ENCODE results near the gene TNFRSF12A.

Gene TNFRSF12A

GRCh38 chr16:2987833-2988232 lies 32.3 kb upstream of the TNFRSF12A start (continued):
- TF ChIP-seq GLIS1 (tag by site-specific recombination; IDR thresholded peaks at IDR 0.05): peak; percentile 100
- no peak for TF ChIP-seq ZNF596 (tag by site-specific recombination; IDR thresholded peaks at IDR 0.05)
- TF ChIP-seq ZFHX2 (tag by site-specific recombination; conservative IDR thresholded peaks at IDR 0.05): peak; percentile 42
- peak; percentile 66 for TF ChIP-seq GLIS2 (tag by site-specific recombination; IDR thresholded peaks at IDR 0.05)
- no peak for TF ChIP-seq ZNF670 (tag by site-specific recombination; IDR thresholded peaks at IDR 0.05; ENCODE audit: low read depth)
- 0 out of 2 replicates have a peak, but pooled peaks have one; percentile 46 for TF ChIP-seq KLF16 (tag by site-specific recombination; IDR thresholded peaks at IDR 0.05)
- TF ChIP-seq ZBTB20 (tag by site-specific recombination; IDR thresholded peaks at IDR 0.05): no peak
- peak; percentile 46; the same call in 1 of the 2 replicates for TF ChIP-seq SP2 (tag by site-specific recombination; IDR thresholded peaks at IDR 0.05)

- no peaks in the 10 kb centered on the region for H3K9me3 ChIP-seq (ENCODE audit: control insufficient read depth, insufficient read depth, low read depth, low read length)
- CTCF ChIA-PET: interaction anchor here (1.3 kb wide), 1 partner anchor 43 kb away, joined by 3 read pairs; no protein-coding TSS in a partner anchor
- TF ChIP-seq ZIC2 (tag by site-specific recombination; IDR thresholded peaks at IDR 0.05): peak; percentile 75
- peak; percentile 20; the same call in 1 of the 2 replicates for TF ChIP-seq SP2 (tag by site-specific recombination; IDR thresholded peaks at IDR 0.05)
- TF ChIP-seq ZSCAN23 (tag by site-specific recombination; IDR thresholded peaks at IDR 0.05): no peak
- TF ChIP-seq PRDM4 (tag by site-specific recombination; IDR thresholded peaks at IDR 0.05): no peak
These were observed 31.5 kb upstream of the TNFRSF12A start for GRCh38 chr16:2988590-2989099.

DNA sequence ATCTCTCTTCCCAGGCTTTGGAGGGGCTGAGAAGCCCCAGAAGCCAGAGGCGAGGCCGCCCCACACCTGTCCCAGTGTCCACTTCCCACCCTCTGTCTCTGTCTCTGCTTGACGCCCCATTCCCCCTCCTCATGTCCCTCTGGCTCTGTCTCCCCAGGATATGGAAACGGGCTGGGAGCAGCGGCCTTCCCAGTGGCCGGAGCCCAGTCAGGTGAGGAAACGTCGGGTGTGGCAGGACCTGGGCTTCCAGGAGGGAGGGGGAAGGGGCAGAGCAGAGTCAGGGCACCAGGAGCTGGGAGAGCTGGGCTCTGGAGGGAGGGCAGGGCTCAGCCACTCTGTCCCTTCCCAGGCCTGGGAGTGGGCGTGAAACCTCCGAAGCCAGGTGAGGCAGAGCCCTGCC lies 29.3 kb upstream of the TNFRSF12A start:
- ChIA-PET POLR2A (interaction anchor here (1.0 kb wide), 1 partner anchor 116 kb away, joined by 4 read pairs; no protein-coding TSS in a partner anchor), CTCF (interaction anchor here (1.6 kb wide), 1 partner anchor 38 kb away, joined by 4 read pairs; no protein-coding TSS in a partner anchor)
- Histone ChIP-seq H3K4me3 (ENCODE audit: low read depth, low read length) (no peak overlapping the region), H3K27ac (ENCODE audit: extremely low read depth, low read depth, low read length) (no peak overlapping the region), H3K36me3 (ENCODE audit: control insufficient read depth in 2 of 2, insufficient read depth in 1 of 2, low read length in 2 of 2) (no peaks in the 10 kb centered on the region), H3K9me3 (ENCODE audit: control insufficient read depth, insufficient read depth, low read depth, low read length) (no peaks in the 10 kb centered on the region), H3K4me1 (ENCODE audit: control insufficient read depth, insufficient read depth, low read length) (no peaks in the 10 kb centered on the region; the same call in 1 of the 2 replicates)
- no peak for TF ChIP-seq ZBTB26 (tag by site-specific recombination; optimal IDR thresholded peaks at IDR 0.05)
- no peak for TF ChIP-seq ZNF701 (tag by site-specific recombination; IDR thresholded peaks at IDR 0.05)
- TF ChIP-seq KLF8 (tag by site-specific recombination; IDR thresholded peaks at IDR 0.05): no peak
- no peak for TF ChIP-seq ATF2 (tag by site-specific recombination; IDR thresholded peaks at IDR 0.05; ENCODE audit: low read depth)
- TF ChIP-seq ZBTB49 (tag by site-specific recombination; IDR thresholded peaks at IDR 0.05; ENCODE audit: low read depth): no peak
- no peak for TF ChIP-seq ZNF585B (tag by site-specific recombination; IDR thresholded peaks at IDR 0.05)
- no peak for TF ChIP-seq ZBTB21 (tag by site-specific recombination; IDR thresholded peaks at IDR 0.05)
- no peak for TF ChIP-seq ZXDB (tag by site-specific recombination; IDR thresholded peaks at IDR 0.05)
- TF ChIP-seq ZNF558 (tag by site-specific recombination; IDR thresholded peaks at IDR 0.05): no peak
- no peak for TF ChIP-seq ZNF555 (tag by site-specific recombination; conservative IDR thresholded peaks at IDR 0.05)
- no peak for TF ChIP-seq ZNF10 (tag by site-specific recombination; IDR thresholded peaks at IDR 0.05)
- no peak for TF ChIP-seq TCF7L2 (IDR thresholded peaks at IDR 0.05; ENCODE audit: borderline replicate concordance, low read depth, low read length)
- no peak for TF ChIP-seq ZNF404 (tag by site-specific recombination; IDR thresholded peaks at IDR 0.05)
- no peak for TF ChIP-seq ZNF843 (tag by site-specific recombination; IDR thresholded peaks at IDR 0.05)
- no peak for TF ChIP-seq ZNF302 (tag by site-specific recombination; IDR thresholded peaks at IDR 0.05; ENCODE audit: low read depth)

More at GRCh38 chr16:2988590-2989099, 31.5 kb upstream of the TNFRSF12A start:
- no peaks in the 10 kb centered on the region for H3K36me3 ChIP-seq (ENCODE audit: control insufficient read depth in 2 of 2, insufficient read depth in 1 of 2, low read length in 2 of 2)
- H3K27ac ChIP-seq (ENCODE audit: extremely low read depth, low read depth, low read length): no peak overlapping the region
- no peaks in the 10 kb centered on the region; the same call in 1 of the 2 replicates for H3K4me1 ChIP-seq (ENCODE audit: control insufficient read depth, insufficient read depth, low read length)
- POLR2A ChIA-PET: no interaction called here
- H3K4me3 ChIP-seq (ENCODE audit: low read depth, low read length): no peak overlapping the region
